GM12874 (cell line): ENCODE results near the gene C12orf57.

Experiments used
- TF ChIP-seq, protein P1 (sequence below): IDR thresholded peaks from 2 replicates; pipeline ENCODE4 v1.5.1; 2011; ENCODE audit warnings: low read depth, mild to moderate bottlenecking, control low read depth, low read length, moderate library complexity; ENCODE audit not compliant: insufficient read depth

Gene C12orf57

DNA sequence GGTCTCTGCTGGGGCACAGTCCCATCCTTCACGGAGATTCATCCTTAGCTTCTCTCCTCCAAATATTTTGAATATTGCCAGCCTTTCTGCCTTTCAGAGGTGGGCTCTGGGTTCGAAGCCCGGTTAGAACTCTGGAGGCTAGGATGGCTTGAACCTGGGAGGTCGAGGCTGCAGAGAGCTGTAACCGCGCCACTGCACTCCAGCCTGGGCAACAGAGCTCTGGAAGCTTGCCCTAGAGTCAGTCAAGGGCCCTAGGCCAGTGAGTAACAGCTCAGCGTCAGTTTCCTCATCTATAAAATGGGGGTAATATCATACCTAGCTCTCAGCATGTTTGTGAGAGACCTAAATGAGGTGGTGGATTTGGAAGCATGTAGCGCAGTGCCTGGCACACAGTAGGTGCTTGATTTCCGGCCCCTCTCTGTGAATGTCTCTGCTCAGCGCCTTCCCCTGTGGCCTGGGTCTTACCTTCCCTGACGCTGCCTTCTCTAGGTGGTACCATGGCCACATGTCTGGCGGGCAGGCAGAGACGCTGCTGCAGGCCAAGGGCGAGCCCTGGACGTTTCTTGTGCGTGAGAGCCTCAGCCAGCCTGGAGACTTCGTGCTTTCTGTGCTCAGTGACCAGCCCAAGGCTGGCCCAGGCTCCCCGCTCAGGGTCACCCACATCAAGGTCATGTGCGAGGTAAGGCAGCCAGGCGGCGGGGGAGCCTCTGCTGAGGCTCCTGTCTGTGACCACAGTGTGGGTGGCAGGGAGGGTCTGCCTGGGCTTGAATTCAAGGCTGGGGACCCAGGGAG lies 10.7 kb downstream of the C12orf57 start:
- TF ChIP-seq, protein P1, sequence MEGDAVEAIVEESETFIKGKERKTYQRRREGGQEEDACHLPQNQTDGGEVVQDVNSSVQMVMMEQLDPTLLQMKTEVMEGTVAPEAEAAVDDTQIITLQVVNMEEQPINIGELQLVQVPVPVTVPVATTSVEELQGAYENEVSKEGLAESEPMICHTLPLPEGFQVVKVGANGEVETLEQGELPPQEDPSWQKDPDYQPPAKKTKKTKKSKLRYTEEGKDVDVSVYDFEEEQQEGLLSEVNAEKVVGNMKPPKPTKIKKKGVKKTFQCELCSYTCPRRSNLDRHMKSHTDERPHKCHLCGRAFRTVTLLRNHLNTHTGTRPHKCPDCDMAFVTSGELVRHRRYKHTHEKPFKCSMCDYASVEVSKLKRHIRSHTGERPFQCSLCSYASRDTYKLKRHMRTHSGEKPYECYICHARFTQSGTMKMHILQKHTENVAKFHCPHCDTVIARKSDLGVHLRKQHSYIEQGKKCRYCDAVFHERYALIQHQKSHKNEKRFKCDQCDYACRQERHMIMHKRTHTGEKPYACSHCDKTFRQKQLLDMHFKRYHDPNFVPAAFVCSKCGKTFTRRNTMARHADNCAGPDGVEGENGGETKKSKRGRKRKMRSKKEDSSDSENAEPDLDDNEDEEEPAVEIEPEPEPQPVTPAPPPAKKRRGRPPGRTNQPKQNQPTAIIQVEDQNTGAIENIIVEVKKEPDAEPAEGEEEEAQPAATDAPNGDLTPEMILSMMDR: no peak

DNA sequence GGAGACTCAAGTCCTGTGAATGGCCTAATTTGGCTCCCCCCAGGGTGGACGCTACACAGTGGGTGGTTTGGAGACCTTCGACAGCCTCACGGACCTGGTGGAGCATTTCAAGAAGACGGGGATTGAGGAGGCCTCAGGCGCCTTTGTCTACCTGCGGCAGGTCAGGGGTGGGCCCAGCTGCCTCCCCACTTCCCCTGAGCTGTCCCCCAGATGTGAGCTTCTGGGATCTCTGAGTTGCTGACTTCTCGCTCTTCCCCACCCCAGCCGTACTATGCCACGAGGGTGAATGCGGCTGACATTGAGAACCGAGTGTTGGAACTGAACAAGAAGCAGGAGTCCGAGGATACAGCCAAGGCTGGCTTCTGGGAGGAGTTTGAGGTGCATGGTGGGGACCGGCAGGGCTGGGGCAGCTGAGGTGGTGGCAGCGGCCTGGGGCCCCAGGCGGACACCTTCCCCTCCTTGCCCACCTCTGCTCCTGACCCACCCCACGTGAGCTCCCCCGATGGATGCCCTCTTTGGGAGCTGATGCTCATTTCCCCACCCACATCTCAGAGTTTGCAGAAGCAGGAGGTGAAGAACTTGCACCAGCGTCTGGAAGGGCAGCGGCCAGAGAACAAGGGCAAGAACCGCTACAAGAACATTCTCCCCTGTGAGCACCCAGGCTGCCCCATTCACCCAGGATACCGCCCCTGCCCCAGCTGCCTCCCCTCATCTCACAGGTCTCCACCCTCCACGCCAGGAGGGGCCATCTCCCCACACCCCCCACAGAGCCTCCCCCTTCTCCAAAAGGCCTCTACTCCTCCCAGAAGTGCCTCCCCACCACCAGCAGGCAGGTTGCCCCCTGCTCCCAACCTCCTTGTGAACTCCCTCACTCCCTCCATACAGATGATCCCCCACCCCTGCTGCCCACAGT lies 11.5 kb downstream of the C12orf57 start:
- TF ChIP-seq, protein P1: no peak

DNA sequence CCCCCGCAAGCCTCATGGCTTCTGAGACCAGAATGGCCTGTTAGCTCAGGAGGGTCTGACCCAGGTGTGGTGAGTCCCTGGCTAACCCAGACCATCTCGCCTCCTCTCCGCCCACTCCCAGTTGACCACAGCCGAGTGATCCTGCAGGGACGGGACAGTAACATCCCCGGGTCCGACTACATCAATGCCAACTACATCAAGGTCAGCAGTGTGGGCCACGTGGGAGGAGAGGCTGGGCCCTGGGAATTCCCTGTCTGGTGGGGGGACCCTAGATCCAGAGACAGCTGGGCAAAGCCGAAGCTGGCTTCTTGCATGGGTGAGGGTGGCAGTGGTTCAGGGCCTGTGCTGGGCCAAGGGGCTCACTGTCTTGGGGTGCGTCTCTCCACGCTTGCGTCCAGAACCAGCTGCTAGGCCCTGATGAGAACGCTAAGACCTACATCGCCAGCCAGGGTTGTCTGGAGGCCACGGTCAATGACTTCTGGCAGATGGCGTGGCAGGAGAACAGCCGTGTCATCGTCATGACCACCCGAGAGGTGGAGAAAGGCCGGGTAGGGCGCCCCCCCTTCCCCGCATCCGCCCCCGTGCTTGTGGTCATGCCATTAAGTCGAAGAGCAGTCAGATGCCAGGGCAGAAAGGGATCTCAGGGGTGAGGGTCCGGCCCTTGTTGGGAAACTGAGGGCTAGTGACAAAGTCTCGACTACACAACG lies 12.4 kb downstream of the C12orf57 start:
- TF ChIP-seq, protein P1: no peak

DNA sequence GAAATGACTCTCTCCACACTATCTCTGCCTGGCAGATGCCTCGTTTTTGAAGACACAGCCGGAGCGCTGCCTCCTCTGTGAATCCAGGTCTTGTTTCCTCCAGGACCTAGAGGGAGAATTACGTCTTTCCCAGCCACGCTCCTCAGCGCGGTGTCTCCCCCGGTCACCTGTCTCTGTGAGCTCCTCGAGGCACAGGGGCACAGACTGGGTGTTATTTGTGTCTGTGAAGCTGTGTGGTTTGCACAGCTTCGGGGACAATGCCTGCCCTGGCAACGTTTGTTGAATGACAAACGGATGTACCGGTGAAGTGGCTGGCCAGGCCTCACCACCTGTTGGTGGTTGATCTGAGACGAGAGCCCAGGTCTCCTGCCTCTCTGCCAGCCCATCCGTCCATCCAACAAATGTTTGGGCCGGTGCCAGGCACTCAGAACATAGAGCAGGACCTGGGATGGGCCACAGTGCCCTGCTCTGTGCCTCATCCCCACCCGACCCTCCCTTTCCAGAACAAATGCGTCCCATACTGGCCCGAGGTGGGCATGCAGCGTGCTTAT lies 13.4 kb downstream of the C12orf57 start:
- TF ChIP-seq, protein P1: no peak

DNA sequence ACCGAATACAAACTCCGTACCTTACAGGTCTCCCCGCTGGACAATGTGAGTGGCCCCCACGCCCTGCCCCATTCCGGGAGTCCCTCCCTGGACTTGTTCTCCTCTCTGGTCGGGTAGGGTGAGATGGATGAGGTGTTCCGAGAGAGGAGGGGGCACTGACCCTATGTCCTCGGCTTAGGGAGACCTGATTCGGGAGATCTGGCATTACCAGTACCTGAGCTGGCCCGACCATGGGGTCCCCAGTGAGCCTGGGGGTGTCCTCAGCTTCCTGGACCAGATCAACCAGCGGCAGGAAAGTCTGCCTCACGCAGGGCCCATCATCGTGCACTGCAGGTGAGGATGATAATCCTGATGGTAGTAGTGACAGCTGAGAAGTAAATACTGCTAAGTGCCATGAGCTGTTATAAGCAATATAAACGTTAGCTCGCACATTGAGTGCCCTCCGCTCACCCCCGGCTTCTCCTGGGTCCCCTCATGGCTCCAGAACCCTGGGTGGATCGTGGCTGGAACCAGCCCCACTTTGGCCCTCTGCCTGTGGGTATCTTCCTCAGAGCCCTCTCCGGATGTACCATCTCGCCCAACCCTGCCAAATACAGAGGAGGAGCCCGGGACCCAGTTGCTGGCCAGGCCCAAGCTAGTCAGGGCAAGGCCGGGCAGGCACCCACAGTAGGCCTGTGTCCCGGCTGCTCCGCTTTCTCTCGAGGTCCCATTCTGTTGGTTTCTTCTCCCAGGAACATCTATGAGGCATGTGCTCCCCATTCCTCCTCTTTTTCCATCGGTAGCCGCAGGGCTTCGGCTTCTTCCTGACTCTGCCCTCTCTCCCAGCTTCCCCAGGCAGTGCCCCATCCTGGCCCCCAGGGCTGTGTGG lies 14.2 kb downstream of the C12orf57 start:
- TF ChIP-seq, protein P1: no peak

DNA sequence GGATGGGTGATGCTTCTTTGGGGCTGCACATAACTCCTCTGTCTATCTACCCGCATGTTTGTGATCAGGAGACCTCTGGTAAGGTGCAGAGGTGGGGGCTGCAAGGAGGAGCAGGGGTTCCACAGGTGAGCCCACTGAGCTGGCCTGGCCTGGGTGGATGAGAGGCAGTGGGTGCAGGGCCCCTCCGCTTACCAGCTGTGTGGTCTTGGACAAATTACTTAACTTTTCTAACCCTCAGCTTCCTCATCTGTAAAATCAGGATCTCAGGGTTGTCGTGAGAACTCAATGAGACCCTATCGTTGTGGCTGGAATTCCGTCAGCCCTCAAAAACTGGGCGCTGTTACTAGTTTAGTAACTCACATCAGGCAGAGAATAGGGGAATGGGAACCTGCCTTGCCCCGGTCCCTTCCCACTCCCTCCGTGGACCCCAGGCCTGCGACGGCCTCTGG lies 14.8 kb downstream of the C12orf57 start:
- TF ChIP-seq, protein P1: no peak
